KMS-11 (cell line): ENCODE measurements around the gene SIVA1.

Experiments used
- H2AFZ ChIP-seq: fragments of 200-600 bp; sonication (generic); 2 replicates; pipeline ENCODE4 v1.6.1; 2016; ENCODE audit warnings: antibody characterized with exemption, mixed run types, low read depth
- H3K27ac ChIP-seq: fragments of 200-600 bp; sonication (generic); 2 replicates; pipeline ENCODE4 v1.6.1; 2016; ENCODE audit warnings: mild to moderate bottlenecking, mixed run types
- H3K27me3 ChIP-seq: fragments of 200-600 bp; sonication (generic); 2 replicates; pipeline ENCODE4 v1.6.1; 2017; ENCODE audit warnings: mild to moderate bottlenecking, low read depth, mixed run types, moderate library complexity; ENCODE audit not compliant: insufficient read depth
- H3K36me3 ChIP-seq: fragments of 200-600 bp; sonication (generic); 2 replicates; pipeline ENCODE4 v1.6.1; 2017; ENCODE audit warnings: mild to moderate bottlenecking, mixed run types; ENCODE audit not compliant: insufficient read depth
- H3K4me1 ChIP-seq: fragments of 200-600 bp; sonication (generic); 2 replicates; pipeline ENCODE4 v1.6.1; 2016; ENCODE audit warnings: mild to moderate bottlenecking, low read depth, mixed run types; ENCODE audit not compliant: poor library complexity, severe bottlenecking
- H3K4me2 ChIP-seq: fragments of 200-600 bp; sonication (generic); 2 replicates; pipeline ENCODE4 v1.7.0; 2016; ENCODE audit warnings: mild to moderate bottlenecking, mixed run types
- H3K4me3 ChIP-seq: fragments of 200-600 bp; sonication (generic); IDR thresholded peaks from 2 replicates; pipeline ENCODE4 v1.6.1; 2017; ENCODE audit warnings: low read depth, low read length, mixed read lengths; ENCODE audit not compliant: insufficient read depth
- H3K79me2 ChIP-seq: fragments of 200-600 bp; sonication (generic); 2 replicates; pipeline ENCODE4 v1.6.1; 2016; ENCODE audit warnings: low read depth, mixed run types; ENCODE audit not compliant: insufficient read depth
- H3K9ac ChIP-seq: fragments of 200-600 bp; sonication (generic); 2 replicates; pipeline ENCODE4 v1.6.1; 2016; ENCODE audit warnings: mild to moderate bottlenecking, mixed run types
- H4K20me1 ChIP-seq: fragments of 200-600 bp; sonication (generic); 2 replicates; pipeline ENCODE4 v1.6.1; 2016; ENCODE audit warnings: mild to moderate bottlenecking, mixed run types; ENCODE audit not compliant: insufficient read depth
- CTCF ChIP-seq: fragments of 200-600 bp; sonication (generic); conservative IDR thresholded peaks from 2 replicates; pipeline ENCODE4 v1.6.1; 2017; ENCODE audit warnings: low read depth, mild to moderate bottlenecking, antibody characterized with exemption, low read length, moderate library complexity, mixed read lengths

The SIVA1 gene

GRCh38 chr14:104776961-104777807 is 24.2 kb downstream of the SIVA1 start:
- TF ChIP-seq CTCF: no peak
- Histone ChIP-seq H3K4me1 (no peaks in the 10 kb centered on the region), H3K27me3 (no peaks in the 10 kb centered on the region), H2AFZ (no peak overlapping the region), H3K4me2 (no peak overlapping the region), H3K27ac (no peak overlapping the region), H4K20me1 (no peaks in the 10 kb centered on the region), H3K36me3 (no peaks in the 10 kb centered on the region), H3K4me3 (no peak overlapping the region), H3K9ac (no peak overlapping the region), H3K79me2 (no peaks in the 10 kb centered on the region)

DNA sequence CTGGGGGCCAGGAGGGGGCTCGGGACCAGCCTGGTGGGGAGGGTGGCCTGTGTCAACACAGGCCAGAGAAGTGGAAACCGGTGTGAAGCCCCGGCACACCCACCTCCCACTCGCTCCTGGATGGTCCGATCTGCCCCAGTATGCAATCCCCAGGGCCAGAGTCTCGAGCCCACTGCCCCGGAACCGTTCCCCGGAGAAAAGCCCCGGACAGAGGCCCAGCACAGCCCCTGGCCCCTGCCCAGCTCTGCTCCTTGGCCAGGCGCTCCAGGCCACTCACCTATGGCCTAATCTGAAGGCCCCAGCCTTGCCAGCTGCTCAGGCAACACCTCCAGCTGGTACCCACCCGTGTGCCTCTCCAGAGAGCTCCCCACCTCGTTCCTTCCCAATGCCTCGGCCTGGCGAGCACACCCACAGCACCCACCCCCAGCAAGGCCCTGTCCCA is 24.9 kb downstream of the SIVA1 start:
- Histone ChIP-seq H3K79me2 (no peaks in the 10 kb centered on the region), H3K36me3 (no peaks in the 10 kb centered on the region)

GRCh38 chr14:104778694-104779331 is 25.9 kb downstream of the SIVA1 start:
- no peaks in the 10 kb centered on the region for H3K36me3 ChIP-seq

More for the DNA sequence above, 24.9 kb downstream of the SIVA1 start:
- no peak for TF ChIP-seq CTCF
- Histone ChIP-seq H2AFZ (no peak overlapping the region), H3K27ac (no peak overlapping the region), H4K20me1 (no peaks in the 10 kb centered on the region), H3K4me2 (no peak overlapping the region), H3K4me1 (no peaks in the 10 kb centered on the region), H3K4me3 (no peak overlapping the region), H3K27me3 (no peaks in the 10 kb centered on the region), H3K9ac (no peak overlapping the region)

More at GRCh38 chr14:104778694-104779331, 25.9 kb downstream of the SIVA1 start:
- Histone ChIP-seq H3K27me3 (no peaks in the 10 kb centered on the region), H3K4me1 (no peaks in the 10 kb centered on the region), H3K4me2 (no peak overlapping the region), H3K9ac (no peak overlapping the region), H3K79me2 (no peaks in the 10 kb centered on the region), H3K27ac (no peak overlapping the region), H2AFZ (no peak overlapping the region), H3K4me3 (no peak overlapping the region), H4K20me1 (no peaks in the 10 kb centered on the region)
- no peak for TF ChIP-seq CTCF
